AG04450 (cell line): ENCODE measurements around the gene MARS1. TPM values are rescaled to one million over a fixed set of nuclear protein-coding genes. Genes with fewer than 3 reads are reported as not detected.
A peak's percentile ranks its signal among the peaks of the same experiment; 100 is the strongest.

Experiments used
- CTCF ChIA-PET: fragments of 300-600, 350-600 bp; formaldehyde crosslinking; extraction: SDS; loops from one replicate; lab custom pipeline; 2022; ENCODE audit warnings: antibody characterized with exemption, inconsistent platforms; lab: Charles Lee
- POLR2A ChIA-PET: fragments of 350-600 bp; formaldehyde crosslinking; extraction: SDS; loops from one replicate; lab custom pipeline; 2021; ENCODE audit warnings: antibody characterized with exemption, inconsistent platforms; lab: Yijun Ruan, JAX
- DNase-seq: peaks from one replicate; pipeline ENCODE4 v3.0.0-alpha.2; 2011; ENCODE audit warnings: low read depth, low spot score
- H3K27ac ChIP-seq: one replicate; pipeline ENCODE4 v1.5.1; 2012; ENCODE audit warnings: low read depth, low read length, control low read depth
- H3K27me3 ChIP-seq: one replicate; pipeline ENCODE4 v1.6.0; 2012; ENCODE audit warnings: low read length; ENCODE audit not compliant: control insufficient read depth, insufficient read depth
- H3K4me3 ChIP-seq: 2 replicates; pipeline ENCODE4 v1.5.1; 2011; ENCODE audit warnings: mild to moderate bottlenecking, low read depth, low read length, control low read depth
- H3K9me3 ChIP-seq: 2 replicates; pipeline ENCODE4 v1.5.1; 2012; ENCODE audit warnings: low read length; ENCODE audit not compliant: control insufficient read depth, insufficient read depth
- CTCF ChIP-seq: IDR thresholded peaks from 2 replicates; pipeline ENCODE4 v1.5.1; 2011; ENCODE audit warnings: low read depth, low read length, control low read depth, inconsistent platforms
- polyA plus RNA-seq: library from polyadenylated mRNA; depleted of rRNA; stranded (reverse); fragments of >200 nt; gene quantifications from 2 replicates; pipeline ENCODE4 v1.2.3, GENCODE V29; 2011

Gene MARS1
- polyA plus RNA-seq, 1 experiment = 236 TPM

- peak overlapping the region; percentile 80 for H3K27ac ChIP-seq
- POLR2A ChIA-PET = interaction anchor here (0.6 to 0.8 kb wide), 4 partner anchors 37 to 169 kb away, joined by 3 to 10 read pairs (median 4); partner anchors contain the start of gene DDIT3
- peak overlapping the region; percentile 48 for H3K4me3 ChIP-seq
- no peaks in the 10 kb centered on the region for H3K9me3 ChIP-seq
- CTCF ChIA-PET = interaction anchor here (0.5 to 2.4 kb wide), 64 partner anchors 8 to 441 kb away, joined by 3 to 37 read pairs (median 5); partner anchors contain the start of genes ARHGAP9, DDIT3, OS9 and SHMT2
- DNase-seq = no peak
- H3K27me3 ChIP-seq = no peaks in the 10 kb centered on the region
- TF ChIP-seq CTCF = no peak
These were observed 29.2 kb upstream of the MARS1 start for GRCh38 chr12:57458665-57459054.

- CTCF ChIA-PET = interaction anchor here (0.5 to 2.4 kb wide), 64 partner anchors 9 to 441 kb away, joined by 3 to 37 read pairs (median 5); partner anchors contain the start of genes ARHGAP9, DDIT3, OS9 and SHMT2
- H3K4me3 ChIP-seq = peak overlapping the region; percentile 88
- peak; percentile 94 for DNase-seq
These were observed 28.7 kb upstream of the MARS1 start for GRCh38 chr12:57459055-57459749.

DNA sequence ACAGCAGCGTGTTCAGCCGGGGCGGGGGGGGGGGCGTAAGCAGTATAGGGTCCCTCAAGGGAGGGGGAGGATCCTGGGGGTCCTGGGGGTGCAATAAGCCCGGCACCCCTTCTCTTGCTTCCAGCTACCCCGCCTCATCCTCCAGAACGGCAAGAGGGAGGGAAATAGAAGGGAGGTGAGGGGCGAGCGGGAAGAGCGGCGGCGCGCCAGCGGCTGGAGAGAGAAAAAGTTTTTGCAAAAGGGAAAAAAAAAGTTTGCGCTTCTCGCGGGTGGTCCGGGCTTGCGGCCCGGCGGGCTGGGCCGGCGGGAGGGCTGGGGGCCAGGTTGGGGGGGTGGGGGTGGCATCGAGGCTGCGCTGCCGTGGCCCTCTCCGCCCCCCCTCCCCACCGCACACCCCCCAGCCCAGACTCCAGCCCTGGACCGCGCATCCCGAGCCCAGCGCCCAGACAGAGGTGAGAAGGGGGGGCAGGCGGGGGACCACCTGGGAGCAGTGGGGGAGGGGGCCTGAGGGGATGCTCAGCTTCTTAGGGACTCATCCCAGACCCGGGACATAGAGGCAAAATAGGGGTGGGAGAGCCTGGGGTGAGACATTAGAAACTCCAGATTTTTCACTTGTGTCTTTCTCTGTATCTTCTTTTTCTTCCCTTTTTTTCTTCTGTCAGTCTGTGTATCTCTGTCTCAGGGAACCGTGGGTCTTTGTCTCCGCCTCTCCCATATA lies 28.0 kb upstream of the MARS1 start, which contains the start of gene GLI1:
Gene GLI1 (plus strand): TSS at position 36 of the 718 bp plus-strand sequence. CDS start 3,907 bp downstream, outside the sequence.
- H3K27ac ChIP-seq = peak within 1 kb of the TSS; percentile 80
- CTCF ChIA-PET = interaction anchor here (1.1 to 2.4 kb wide), 30 partner anchors 7 to 246 kb away, joined by 3 to 37 read pairs (median 6); partner anchors contain the start of genes ARHGAP9 and SHMT2
- H3K4me3 ChIP-seq = peak within 1 kb of the TSS; percentile 88
- H3K27me3 ChIP-seq = no peaks in the 10 kb centered on the region
- POLR2A ChIA-PET = no interaction called here
- no peak for TF ChIP-seq CTCF
- DNase-seq = no peak
- H3K9me3 ChIP-seq = no peaks in the 10 kb centered on the region

More at GRCh38 chr12:57459055-57459749, 28.7 kb upstream of the MARS1 start:
- POLR2A ChIA-PET = interaction anchor here (0.6 to 0.8 kb wide), 4 partner anchors 38 to 169 kb away, joined by 3 to 10 read pairs (median 4); partner anchors contain the start of gene DDIT3
- Histone ChIP-seq H3K27me3 (no peaks in the 10 kb centered on the region), H3K27ac (peak overlapping the region; percentile 80), H3K9me3 (no peaks in the 10 kb centered on the region)
- peak; percentile 87 for TF ChIP-seq CTCF

DNA sequence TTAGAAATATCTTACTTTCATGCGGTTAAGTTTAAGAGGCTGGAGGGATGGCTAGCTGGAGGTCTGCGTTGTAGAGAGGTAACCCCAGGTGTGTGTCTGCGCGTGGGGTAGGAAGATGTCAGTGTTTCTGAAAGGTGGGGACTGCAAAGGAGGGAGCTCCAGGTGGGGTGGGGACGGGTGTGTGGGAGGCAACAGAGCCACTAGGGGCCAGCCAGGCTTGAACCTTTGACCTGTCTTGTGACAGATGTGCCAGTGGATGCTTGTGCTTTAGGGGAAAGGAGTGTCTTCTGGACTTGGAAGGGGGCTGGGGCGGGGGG lies 27.4 kb upstream of the MARS1 start:
- ChIA-PET CTCF (interaction anchor here (1.3 kb wide), 1 partner anchor 8 kb away, joined by 4 read pairs; no protein-coding TSS in a partner anchor), POLR2A (no interaction called here)
- Histone ChIP-seq H3K4me3 (peak overlapping the region; percentile 88), H3K27ac (no peak overlapping the region), H3K9me3 (no peaks in the 10 kb centered on the region), H3K27me3 (no peaks in the 10 kb centered on the region)
- DNase-seq = no peak
- TF ChIP-seq CTCF = no peak
